Neuronal stem cell (in vitro differentiated cells): Measurements from ENCODE around the gene SENP7.
A peak's percentile ranks its signal among the peaks of the same experiment; 100 is the strongest.

Experiments
- DNase-seq: peaks from one replicate; pipeline ENCODE4 v3.0.0-alpha.2; 2013; ENCODE audit warnings: low spot score
- H2AFZ ChIP-seq: one replicate; pipeline ENCODE4 v1.6.1; 2013; ENCODE audit warnings: mild to moderate bottlenecking, low read length, inconsistent platforms
- H2AK5ac ChIP-seq: 2 replicates; pipeline ENCODE4 v1.6.1; 2013; ENCODE audit warnings: low read depth, mild to moderate bottlenecking, inconsistent platforms, low read length, moderate library complexity, mixed read lengths
- H2BK120ac ChIP-seq: 2 replicates; pipeline ENCODE4 v1.6.1; 2013; ENCODE audit warnings: low read depth, mild to moderate bottlenecking, inconsistent platforms, low read length, moderate library complexity, mixed read lengths
- H2BK12ac ChIP-seq: one replicate; pipeline ENCODE4 v1.6.1; 2013; ENCODE audit warnings: low read length, inconsistent platforms
- H2BK15ac ChIP-seq: 2 replicates; pipeline ENCODE4 v1.6.1; 2013; ENCODE audit warnings: mild to moderate bottlenecking, low read length, inconsistent platforms, mixed read lengths
- H2BK5ac ChIP-seq: one replicate; pipeline ENCODE4 v1.6.1; 2013; ENCODE audit warnings: inconsistent platforms, mild to moderate bottlenecking, low read length, moderate library complexity
- H3K14ac ChIP-seq: one replicate; pipeline ENCODE4 v1.6.1; 2013; ENCODE audit warnings: low read length, inconsistent platforms
- H3K18ac ChIP-seq: 2 replicates; pipeline ENCODE4 v1.6.1; 2013; ENCODE audit warnings: low read length, inconsistent platforms
- H3K23ac ChIP-seq: 2 replicates; pipeline ENCODE4 v1.6.1; 2013; ENCODE audit warnings: low read depth, mild to moderate bottlenecking, mixed read lengths, low read length, inconsistent platforms; ENCODE audit not compliant: poor library complexity
- H3K27ac ChIP-seq: replicated peaks from 3 replicates; pipeline ENCODE4 v1.5.1; 2013; ENCODE audit warnings: low read length, inconsistent platforms
- H3K27me3 ChIP-seq, 3 experiments: 2 replicates each; pipeline ENCODE4 v1.6.1; 2013; ENCODE audit warnings: low read length in 3 of 3, mild to moderate bottlenecking in 2 of 3, inconsistent platforms in 1 of 3, low read depth in 1 of 3, mixed read lengths in 1 of 3, moderate library complexity in 1 of 3; ENCODE audit not compliant: control insufficient read depth in 3 of 3, insufficient read depth in 3 of 3
- H3K36me3 ChIP-seq, 2 donors: replicated peaks in 1 of 2; 2 replicates each; pipeline ENCODE4 v1.6.1; 2013; ENCODE audit warnings: low read length in 2 of 2; ENCODE audit not compliant: control insufficient read depth in 2 of 2, insufficient read depth in 2 of 2
- H3K4ac ChIP-seq: 2 replicates; pipeline ENCODE4 v1.6.1; 2013; ENCODE audit warnings: inconsistent platforms, mild to moderate bottlenecking, low read length, moderate library complexity
- H3K4me1 ChIP-seq, 2 donors: 1 replicate in 1 of 2; 2 replicates in 1 of 2; pipeline ENCODE4 v1.6.1; 2013; ENCODE audit warnings: low read length in 2 of 2, low read depth in 1 of 2; ENCODE audit not compliant: control insufficient read depth in 2 of 2, insufficient read depth in 1 of 2
- H3K4me2 ChIP-seq: one replicate; pipeline ENCODE4 v1.6.1; 2013; ENCODE audit warnings: mild to moderate bottlenecking, low read length, inconsistent platforms; ENCODE audit not compliant: insufficient read depth, poor library complexity, severe bottlenecking
- H3K4me3 ChIP-seq, 2 donors: 2 replicates each; pipeline ENCODE4 v1.5.1; 2013; ENCODE audit warnings: low read length in 2 of 2, mild to moderate bottlenecking in 2 of 2, inconsistent platforms in 1 of 2, moderate library complexity in 1 of 2
- H3K79me1 ChIP-seq: one replicate; pipeline ENCODE4 v1.6.1; 2013; ENCODE audit warnings: low read depth, mild to moderate bottlenecking, inconsistent platforms, low read length, moderate library complexity
- H3K9ac ChIP-seq: one replicate; pipeline ENCODE4 v1.6.1; 2013; ENCODE audit warnings: mild to moderate bottlenecking, low read depth, low read length, inconsistent platforms; ENCODE audit not compliant: poor library complexity
- H3K9me3 ChIP-seq, 2 donors: replicated peaks in 1 of 2; 2 replicates each; pipeline versions ENCODE3 to v1.6.1; 2013; ENCODE audit warnings: low read length in 2 of 2, mild to moderate bottlenecking in 2 of 2, inconsistent platforms in 1 of 2, low read depth in 1 of 2, mixed read lengths in 1 of 2, moderate library complexity in 1 of 2; ENCODE audit not compliant: control insufficient read depth in 2 of 2, insufficient read depth in 1 of 2
- H4K8ac ChIP-seq: one replicate; pipeline ENCODE4 v1.6.1; 2013; ENCODE audit warnings: low read depth, mild to moderate bottlenecking, inconsistent platforms, low read length, moderate library complexity
- H4K91ac ChIP-seq: one replicate; pipeline ENCODE4 v1.6.1; 2013; ENCODE audit warnings: low read length, low read depth, mild to moderate bottlenecking, inconsistent platforms; ENCODE audit not compliant: poor library complexity
- WGBS, 2 donors: extraction: QIAGEN DNeasy Blood & Tissue Kit; methylation state at CpG; one replicate each; pipeline ENCODE4 v1.1.7; 2013; ENCODE audit warnings: missing lambda C conversion rate in 2 of 2, mixed read lengths in 1 of 2; ENCODE audit not compliant: insufficient read length in 2 of 2, insufficient replicate concordance in 1 of 2; ENCODE audit errors: extremely low coverage in 2 of 2; 5-methylcytosine and 5-hydroxymethylcytosine counted together

Gene SENP7

DNA sequence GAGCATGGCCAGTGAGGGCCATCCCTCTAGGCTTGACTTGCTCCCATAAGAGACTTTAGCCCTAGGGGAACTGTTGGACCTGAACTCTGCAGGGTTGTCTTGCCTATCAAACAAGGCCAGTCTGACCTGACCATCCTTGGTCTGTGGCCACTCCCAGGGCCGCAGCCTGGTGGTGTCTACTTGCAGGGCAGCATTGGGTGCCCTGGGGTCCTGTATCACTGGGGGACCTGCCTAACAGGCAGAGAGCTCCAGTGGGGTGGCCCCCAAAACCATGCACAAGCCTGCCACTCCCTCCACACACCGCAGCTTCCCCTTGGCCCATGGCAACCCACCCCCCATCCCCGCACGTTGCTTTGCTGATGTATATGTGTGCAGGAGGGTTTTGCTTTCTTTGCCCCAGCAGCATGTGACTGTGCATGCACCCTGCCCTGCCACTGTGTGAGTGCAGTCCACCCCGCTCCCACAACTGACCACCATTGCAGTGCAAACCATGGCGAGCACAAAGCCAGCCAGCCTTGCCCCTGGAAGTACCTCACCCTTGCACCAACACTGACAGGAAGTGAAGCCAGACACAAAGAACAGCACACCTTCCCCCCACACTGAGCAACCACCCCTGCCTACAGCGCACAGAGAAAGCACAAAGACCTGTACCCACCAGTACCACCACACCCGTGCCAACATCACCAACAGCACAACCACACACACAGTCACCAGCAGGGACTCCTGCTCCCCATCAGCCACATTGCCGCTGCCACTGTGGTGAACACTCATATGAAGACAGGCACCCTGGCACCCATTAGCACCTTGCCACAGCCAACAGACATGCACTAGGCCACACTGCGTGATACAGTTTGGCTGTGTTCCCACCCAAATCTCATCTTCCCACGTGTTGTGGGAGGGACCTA, 88.8 kb downstream of the SENP7 start:
- no peaks in the 10 kb centered on the region for H3K27me3 ChIP-seq
- H3K27ac ChIP-seq, result no peak overlapping the region
- peaks cover 3% of the 10 kb centered on the region for H3K79me1 ChIP-seq
- no peak overlapping the region for H4K91ac ChIP-seq
- no peaks in the 10 kb centered on the region for H3K36me3 ChIP-seq
- H3K9ac ChIP-seq, result peak overlapping the region; percentile 55
- DNase-seq, result no peak
- H3K23ac ChIP-seq, result no peak overlapping the region
- no peak overlapping the region for H2AK5ac ChIP-seq
- H3K4ac ChIP-seq, result no peak overlapping the region
- H3K4me1 ChIP-seq, result no peaks in the 10 kb centered on the region
- peak overlapping the region; percentile 53 for H2BK5ac ChIP-seq
- H4K8ac ChIP-seq, result no peak overlapping the region
- no peak overlapping the region for H2BK15ac ChIP-seq
- H3K14ac ChIP-seq, result no peak overlapping the region
- peak overlapping the region; percentile 35 for H2BK12ac ChIP-seq
- no peak overlapping the region for H3K4me2 ChIP-seq
- no peak overlapping the region for H2BK120ac ChIP-seq
- WGBS, 2 donors, result no CpG with 5 or more reads among the region's 11 CpGs
- peak overlapping the region in 1 of 2 donors; percentile 70 for H3K4me3 ChIP-seq
- H2AFZ ChIP-seq, result no peak overlapping the region
- peak overlapping the region; percentile 19 for H3K18ac ChIP-seq
- H3K9me3 ChIP-seq, result peaks cover 8 to 11% of the 10 kb centered on the region in 2 donors

DNA sequence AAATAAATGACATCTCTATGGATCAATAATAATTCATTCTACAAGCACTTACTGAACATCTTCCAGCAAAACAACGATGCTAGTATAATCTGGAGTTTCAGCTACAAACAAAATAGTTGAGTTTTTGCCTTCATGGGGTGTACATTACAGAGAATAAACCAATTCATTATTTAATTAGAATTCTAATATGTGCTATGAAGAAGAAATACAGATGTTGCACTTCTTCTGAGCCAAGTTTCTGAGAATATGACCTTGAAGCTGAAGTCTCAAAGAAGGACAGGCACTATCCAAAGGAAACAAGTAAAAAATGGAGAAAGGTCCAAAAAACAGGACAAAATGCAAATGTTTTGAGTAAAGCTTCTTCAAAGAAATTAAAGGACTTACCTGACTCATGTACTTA, 94.2 kb downstream of the SENP7 start:
- Histone ChIP-seq H3K9ac (no peak overlapping the region), H3K9me3 (peaks cover 2 to 9% of the 10 kb centered on the region in 2 donors)

DNA sequence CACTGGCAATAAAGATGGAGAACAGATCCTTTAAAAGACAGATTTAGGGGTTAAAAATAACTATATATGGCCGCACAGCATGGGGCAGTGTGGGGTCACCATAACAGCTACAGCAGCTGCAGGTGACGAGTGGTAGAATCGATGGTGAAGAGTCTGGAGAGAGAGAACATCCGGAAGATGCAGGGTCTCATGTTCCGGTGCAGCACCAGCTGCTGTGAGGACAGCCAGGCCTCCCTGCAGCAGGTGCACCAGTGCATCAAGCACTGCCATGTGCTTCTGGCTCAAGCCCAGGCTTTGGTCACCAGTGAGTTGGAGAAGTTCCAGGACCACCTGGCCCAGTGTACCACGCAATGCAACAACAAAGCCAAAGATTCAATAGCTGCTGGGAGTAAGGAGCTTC, 98.9 kb downstream of the SENP7 start:
- no peak overlapping the region for H3K4me2 ChIP-seq
- H4K8ac ChIP-seq, result no peak overlapping the region
- H3K9me3 ChIP-seq, result peaks cover 0 to under 1% of the 10 kb centered on the region in 2 donors
- no peak overlapping the region for H2AK5ac ChIP-seq
- whole genome bisulfite sequencing, 2 donors, result no CpG with 5 or more reads among the region's 6 CpGs
- no peak overlapping the region for H3K18ac ChIP-seq
- no peaks in the 10 kb centered on the region for H3K4me1 ChIP-seq
- H2AFZ ChIP-seq, result no peak overlapping the region
- no peak for DNase-seq
- H3K27me3 ChIP-seq, result no peaks in the 10 kb centered on the region
- no peak overlapping the region for H3K23ac ChIP-seq
- H3K9ac ChIP-seq, result no peak overlapping the region
- H3K36me3 ChIP-seq, result peaks cover 0 to 5% of the 10 kb centered on the region in 2 donors
- H3K14ac ChIP-seq, result no peak overlapping the region
- no peaks in the 10 kb centered on the region for H3K79me1 ChIP-seq
- H3K27ac ChIP-seq, result no peak overlapping the region
- no peak overlapping the region for H2BK12ac ChIP-seq
- H3K4ac ChIP-seq, result no peak overlapping the region
- H2BK5ac ChIP-seq, result no peak overlapping the region
- H4K91ac ChIP-seq, result no peak overlapping the region
- H2BK15ac ChIP-seq, result no peak overlapping the region
- H3K4me3 ChIP-seq, result no peak overlapping the region
- no peak overlapping the region for H2BK120ac ChIP-seq

More for the DNA sequence above, 94.2 kb downstream of the SENP7 start:
- WGBS, 2 donors, result no CpG with 5 or more reads among the region's 1 CpG
- no peak for DNase-seq
- Histone ChIP-seq H2AFZ (no peak overlapping the region), H2BK5ac (no peak overlapping the region), H4K91ac (no peak overlapping the region), H4K8ac (no peak overlapping the region), H2BK12ac (no peak overlapping the region), H3K4me1 (no peaks in the 10 kb centered on the region), H3K14ac (no peak overlapping the region), H3K23ac (no peak overlapping the region), H3K4me3 (no peak overlapping the region), H2BK120ac (no peak overlapping the region), H3K79me1 (no peaks in the 10 kb centered on the region), H3K18ac (no peak overlapping the region), H3K36me3 (peaks cover 0 to 3% of the 10 kb centered on the region in 2 donors), H3K4me2 (no peak overlapping the region), H2AK5ac (no peak overlapping the region), H3K27me3 (no peaks in the 10 kb centered on the region), H3K4ac (no peak overlapping the region), H3K27ac (no peak overlapping the region), H2BK15ac (no peak overlapping the region)

DNA sequence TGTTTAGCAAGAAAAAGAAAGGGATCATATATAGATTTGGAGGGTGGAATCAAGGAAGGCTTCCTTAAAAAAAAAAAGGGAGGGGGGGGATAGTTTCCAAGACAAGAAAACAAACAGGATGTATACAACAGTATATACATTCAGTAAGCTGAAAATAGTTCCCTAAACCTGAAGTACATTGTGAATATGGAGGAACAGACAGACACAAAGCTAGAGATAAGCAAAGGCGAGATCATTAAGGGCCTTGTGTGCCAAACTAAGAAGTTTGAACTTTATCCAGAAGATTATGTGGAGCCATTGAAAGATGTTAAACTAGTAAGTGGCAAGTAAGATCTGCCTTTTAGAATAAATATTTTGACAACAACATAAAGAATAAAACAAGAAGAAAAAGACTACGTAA, 99.4 kb downstream of the SENP7 start:
- Histone ChIP-seq H3K14ac (no peak overlapping the region), H4K91ac (no peak overlapping the region), H4K8ac (no peak overlapping the region), H2AFZ (no peak overlapping the region), H2BK5ac (no peak overlapping the region), H3K4me1 (no peaks in the 10 kb centered on the region), H3K27ac (no peak overlapping the region), H2BK120ac (no peak overlapping the region), H3K4me2 (no peak overlapping the region), H2BK12ac (no peak overlapping the region), H3K27me3 (no peaks in the 10 kb centered on the region), H3K4ac (no peak overlapping the region), H3K18ac (no peak overlapping the region), H2BK15ac (no peak overlapping the region), H3K36me3 (peaks cover 0 to 5% of the 10 kb centered on the region in 2 donors), H3K23ac (no peak overlapping the region), H3K4me3 (no peak overlapping the region), H3K9ac (no peak overlapping the region), H3K9me3 (peaks cover 0 to 4% of the 10 kb centered on the region in 2 donors), H2AK5ac (no peak overlapping the region), H3K79me1 (no peaks in the 10 kb centered on the region)
- WGBS, 2 donors, result no CpG with 5 or more reads among the region's 2 CpGs
- DNase-seq, result no peak
